OCI-LY7 (cell line): ENCODE results near the gene TFAP2E. TPM values are rescaled to one million over a fixed set of nuclear protein-coding genes. Genes with fewer than 3 reads are reported as not detected.

Source experiments
- BruUV-seq: library from RNA; stranded (reverse); fragments of 400-500 nt; replicated peaks from 2 replicates; lab custom pipeline; 2021; lab: Mats Ljungman, UMichigan
- CTCF ChIA-PET: fragments of 300-600 bp; sonication (Branson Sonifier 250); formaldehyde crosslinking; loops from one replicate; lab custom pipeline; 2022; ENCODE audit warnings: antibody characterized with exemption; ENCODE audit not compliant: unreplicated experiment; lab: Charles Lee
- POLR2A ChIA-PET: fragments of 300-600 bp; sonication (Branson Sonifier 250); formaldehyde crosslinking; loops from one replicate; lab custom pipeline; 2022; ENCODE audit warnings: antibody characterized with exemption; lab: Charles Lee
- DNase-seq: peaks from one replicate; pipeline ENCODE4 v3.0.0-alpha.2; 2015; ENCODE audit warnings: low spot score
- H2AFZ ChIP-seq: fragments of 200-600 bp; sonication (generic), shearing (Covaris generic); 2 replicates; pipeline ENCODE4 v1.6.1; 2014; ENCODE audit warnings: mild to moderate bottlenecking, antibody characterized with exemption, low read length, moderate library complexity
- H3K27ac ChIP-seq: fragments of 200-600 bp; sonication (generic); 2 replicates; pipeline ENCODE4 v1.5.1; 2014; ENCODE audit warnings: mixed run types, low read depth, mild to moderate bottlenecking, moderate library complexity, low read length, inconsistent platforms; ENCODE audit not compliant: poor library complexity, severe bottlenecking
- H3K36me3 ChIP-seq: fragments of 200-600 bp; sonication (generic); 2 replicates; pipeline ENCODE4 v1.6.1; 2014; ENCODE audit warnings: mild to moderate bottlenecking, antibody characterized with exemption, low read length, moderate library complexity, mixed read lengths; ENCODE audit not compliant: insufficient read depth
- H3K4me1 ChIP-seq: fragments of 200-600 bp; sonication (generic); 2 replicates; pipeline ENCODE4 v1.5.1; 2014; ENCODE audit warnings: mild to moderate bottlenecking, low read length; ENCODE audit not compliant: insufficient read depth, poor library complexity, severe bottlenecking
- H3K4me2 ChIP-seq: fragments of 200-600 bp; sonication (generic); 2 replicates; pipeline ENCODE4 v1.6.1; 2014; ENCODE audit warnings: mild to moderate bottlenecking, low read length
- H3K4me3 ChIP-seq: fragments of 200-600 bp; sonication (generic); 2 replicates; pipeline ENCODE4 v1.5.1; 2014; ENCODE audit warnings: mild to moderate bottlenecking, low read depth, low read length; ENCODE audit not compliant: poor library complexity, severe bottlenecking
- H3K79me2 ChIP-seq: fragments of 200-600 bp; sonication (generic); 2 replicates; pipeline ENCODE4 v1.6.1; 2016; ENCODE audit warnings: low read depth, mild to moderate bottlenecking, low read length, moderate library complexity, mixed read lengths; ENCODE audit not compliant: insufficient read depth
- H3K9me2 ChIP-seq: fragments of 200-600 bp; sonication (generic); 2 replicates; pipeline ENCODE4 v1.6.1; 2016; ENCODE audit warnings: mild to moderate bottlenecking, low read length, mixed read lengths; ENCODE audit not compliant: insufficient read depth
- H3K9me3 ChIP-seq: fragments of 200-600 bp; sonication (generic); 2 replicates; pipeline ENCODE4 v1.6.1; 2014; ENCODE audit warnings: mild to moderate bottlenecking, mixed run types, low read length, mixed read lengths
- H4K20me1 ChIP-seq: fragments of 200-600 bp; sonication (generic); 2 replicates; pipeline ENCODE4 v1.6.1; 2014; ENCODE audit warnings: mild to moderate bottlenecking, antibody characterized with exemption, low read length, moderate library complexity, mixed read lengths; ENCODE audit not compliant: insufficient read depth
- EZH2phosphoT487 ChIP-seq: fragments of 200-600 bp; sonication (generic); IDR thresholded peaks from 2 replicates; pipeline ENCODE4 v1.6.1; 2018; ENCODE audit warnings: low read depth, borderline replicate concordance, mild to moderate bottlenecking, mixed run types, antibody characterized with exemption, low read length, moderate library complexity, mixed read lengths
- intact Hi-C: fragments of 100-400 bp; cut with micrococcal nuclease; formaldehyde crosslinking; loops from one replicate; pipeline ENCODE4 v1.10.0; 2022; ENCODE audit not compliant: unreplicated experiment
- total RNA-seq, 2 experiments: library from RNA; depleted of rRNA in 1 of 2; stranded (reverse); fragments of >200 nt in 1 of 2; shearing (Covaris generic) in 1 of 2; gene quantifications; 2 replicates each; pipeline ENCODE4 v1.2.3, GENCODE V29; 2014 to 2022
- TF ChIP-seq, protein P1 (sequence below): fragments of 200-600 bp; sonication (generic); conservative IDR thresholded peaks from 2 replicates; pipeline ENCODE4 v1.5.1; 2014; ENCODE audit warnings: mild to moderate bottlenecking, antibody characterized with exemption, low read length, moderate library complexity, mixed read lengths

Gene TFAP2E
- total RNA-seq, 2 experiments from 2014 or later: 1.1 to 1.2 TPM

DNA sequence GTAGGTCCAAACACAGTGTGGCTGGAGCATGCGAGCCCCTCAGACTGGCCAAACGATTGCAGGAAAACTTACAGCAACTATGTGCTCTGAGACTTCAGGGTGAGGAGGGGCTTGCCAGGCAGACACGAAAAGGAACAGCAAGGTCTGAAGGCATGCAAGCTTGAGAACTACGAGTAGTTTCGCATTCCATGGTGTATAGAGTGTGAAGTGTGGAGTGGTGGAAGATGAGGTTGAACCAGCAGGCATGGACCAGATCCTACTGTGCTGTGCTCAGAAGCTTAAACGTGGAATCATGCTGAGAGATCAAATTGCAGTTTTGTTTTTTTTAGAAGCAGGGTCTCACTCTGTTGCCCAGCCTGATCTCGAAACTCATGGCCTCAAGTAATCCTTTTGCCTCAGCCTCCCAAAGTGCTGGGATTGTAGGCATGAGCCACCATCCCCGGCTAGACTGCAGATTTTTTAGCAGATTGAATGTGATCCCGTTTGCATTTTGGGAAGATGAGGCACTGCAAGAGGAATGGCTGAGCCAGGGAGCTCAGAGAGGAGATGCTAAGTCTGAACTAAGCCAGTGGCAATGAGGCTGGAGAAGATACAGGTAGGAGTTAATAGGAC is 5.1 kb upstream of the TFAP2E start:
- POLR2A ChIA-PET: interaction anchor here (1.3 kb wide), 1 partner anchor 12 kb away, joined by 3 read pairs; no protein-coding TSS in a partner anchor
- BruUV-seq: no TSS peak
- intact Hi-C loops: loop anchor here (5.0 kb wide), 1 partner anchor 366 kb away; no protein-coding TSS in a partner anchor

DNA sequence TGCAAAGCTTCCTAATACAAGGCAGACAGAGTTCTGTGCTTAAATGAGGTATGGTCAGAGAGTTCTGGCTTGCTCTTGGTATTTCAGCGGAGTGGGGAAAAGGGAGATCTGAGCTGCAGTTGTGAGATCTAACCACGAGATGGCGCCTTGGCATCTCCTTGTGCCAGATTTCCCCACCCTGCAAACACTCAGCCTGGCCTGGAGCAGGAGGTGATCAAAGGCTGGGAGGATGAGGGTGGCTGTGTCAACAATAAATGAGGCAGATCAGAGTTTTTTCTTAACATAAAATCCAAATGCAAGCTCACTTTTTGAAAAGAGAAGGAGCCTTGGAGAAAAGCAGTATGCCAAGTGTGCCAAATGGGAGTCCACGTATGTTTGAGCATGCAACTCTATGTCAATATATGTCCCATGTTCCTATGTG is 4.1 kb upstream of the TFAP2E start:
- no peak overlapping the region for H3K27ac ChIP-seq
- no peaks in the 10 kb centered on the region for H3K79me2 ChIP-seq
- BruUV-seq: no TSS peak
- ChIA-PET POLR2A (interaction anchor here (0.7 to 1.3 kb wide), 3 partner anchors 9 to 206 kb away, joined by 3 read pairs; no protein-coding TSS in a partner anchor), CTCF (interaction anchor here (0.7 to 1.0 kb wide), 2 partner anchors 9 to 50 kb away, joined by 3 read pairs; no protein-coding TSS in a partner anchor)
- H3K4me1 ChIP-seq: no peaks in the 10 kb centered on the region
- intact Hi-C loops: loop anchor here (1.0 to 5.0 kb wide), 3 partner anchors 146 to 367 kb away; no protein-coding TSS in a partner anchor
- H3K9me3 ChIP-seq: no peaks in the 10 kb centered on the region
- DNase-seq: peak; percentile 75
- H3K4me2 ChIP-seq: no peak overlapping the region
- TF ChIP-seq, protein P1, sequence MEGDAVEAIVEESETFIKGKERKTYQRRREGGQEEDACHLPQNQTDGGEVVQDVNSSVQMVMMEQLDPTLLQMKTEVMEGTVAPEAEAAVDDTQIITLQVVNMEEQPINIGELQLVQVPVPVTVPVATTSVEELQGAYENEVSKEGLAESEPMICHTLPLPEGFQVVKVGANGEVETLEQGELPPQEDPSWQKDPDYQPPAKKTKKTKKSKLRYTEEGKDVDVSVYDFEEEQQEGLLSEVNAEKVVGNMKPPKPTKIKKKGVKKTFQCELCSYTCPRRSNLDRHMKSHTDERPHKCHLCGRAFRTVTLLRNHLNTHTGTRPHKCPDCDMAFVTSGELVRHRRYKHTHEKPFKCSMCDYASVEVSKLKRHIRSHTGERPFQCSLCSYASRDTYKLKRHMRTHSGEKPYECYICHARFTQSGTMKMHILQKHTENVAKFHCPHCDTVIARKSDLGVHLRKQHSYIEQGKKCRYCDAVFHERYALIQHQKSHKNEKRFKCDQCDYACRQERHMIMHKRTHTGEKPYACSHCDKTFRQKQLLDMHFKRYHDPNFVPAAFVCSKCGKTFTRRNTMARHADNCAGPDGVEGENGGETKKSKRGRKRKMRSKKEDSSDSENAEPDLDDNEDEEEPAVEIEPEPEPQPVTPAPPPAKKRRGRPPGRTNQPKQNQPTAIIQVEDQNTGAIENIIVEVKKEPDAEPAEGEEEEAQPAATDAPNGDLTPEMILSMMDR: peak; percentile 96
- TF ChIP-seq EZH2phosphoT487: no peak
- no peak overlapping the region for H3K4me3 ChIP-seq
- H4K20me1 ChIP-seq: no peaks in the 10 kb centered on the region; the same call in 1 of the 2 replicates
- no peaks in the 10 kb centered on the region for H3K9me2 ChIP-seq
- H2AFZ ChIP-seq: no peak overlapping the region
- H3K36me3 ChIP-seq: peaks cover 3% of the 10 kb centered on the region; the same call in 1 of the 2 replicates

More for the DNA sequence above, 5.1 kb upstream of the TFAP2E start:
- TF ChIP-seq EZH2phosphoT487: no peak
- TF ChIP-seq, protein P1: no peak
- Histone ChIP-seq H3K36me3 (peaks cover 9% of the 10 kb centered on the region; the same call in 1 of the 2 replicates), H3K4me3 (no peak overlapping the region), H3K79me2 (no peaks in the 10 kb centered on the region), H3K9me2 (no peaks in the 10 kb centered on the region), H3K4me1 (no peaks in the 10 kb centered on the region), H4K20me1 (no peaks in the 10 kb centered on the region; the same call in 1 of the 2 replicates), H3K9me3 (no peaks in the 10 kb centered on the region), H3K27ac (no peak overlapping the region), H2AFZ (no peak overlapping the region), H3K4me2 (no peak overlapping the region)
- CTCF ChIA-PET: interaction anchor here (0.7 to 1.0 kb wide), 2 partner anchors 10 to 51 kb away, joined by 3 read pairs; no protein-coding TSS in a partner anchor
- DNase-seq: no peak
